HG03045 (cell line): ENCODE measurements around the gene B4GAT1.
"Not testable (repeated sequence)": the region's sequence is repeated elsewhere in the genome, so short reads cannot be mapped to it uniquely, and the experiment has no call there.

Source experiments
- ATAC-seq: cut with Tn5 transposase; IDR thresholded peaks from one replicate; pipeline ENCODE4 v1.9.1; 2021; ENCODE audit warnings: mild to moderate bottlenecking, moderate library complexity; ENCODE audit not compliant: unreplicated experiment

B4GAT1 gene

GRCh38 chr11:66311965-66312548 lies 35.4 kb downstream of the B4GAT1 start:
- peak; percentile 66 for ATAC-seq

- ATAC-seq, result no peak
These were observed 35.9 kb downstream of the B4GAT1 start for GRCh38 chr11:66311470-66311964.

DNA sequence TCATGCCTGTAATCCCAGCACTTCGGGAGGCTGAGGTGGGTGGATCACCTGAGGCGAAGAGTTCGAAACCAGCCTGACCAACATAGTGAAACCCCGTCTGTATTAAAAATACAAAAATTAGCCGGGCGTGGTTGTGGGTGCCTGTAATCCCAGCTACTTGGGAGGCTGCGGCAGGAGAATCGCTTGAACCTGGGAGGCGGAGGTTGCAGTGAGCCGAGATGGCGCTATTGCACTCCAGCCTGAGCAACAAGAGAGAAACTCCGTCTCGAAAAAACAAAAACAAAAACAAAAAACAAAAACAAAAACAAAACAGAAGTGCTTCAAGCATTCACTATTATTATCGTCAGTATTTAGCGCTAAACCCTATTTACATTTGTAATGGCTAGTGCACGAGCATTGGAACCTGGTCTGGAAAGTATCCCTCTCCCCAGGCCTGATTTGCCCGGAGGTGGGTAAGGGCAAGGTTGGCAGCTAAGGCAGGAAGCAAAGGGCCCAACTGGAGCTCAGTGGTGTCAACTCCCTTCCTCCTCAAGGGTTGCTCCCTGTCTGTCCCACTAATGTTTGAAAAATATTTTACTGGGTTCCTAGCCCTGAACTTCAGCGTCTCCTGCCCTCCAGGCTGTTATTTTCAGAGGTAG lies 36.5 kb downstream of the B4GAT1 start:
- ATAC-seq, result not testable (repeated sequence)

DNA sequence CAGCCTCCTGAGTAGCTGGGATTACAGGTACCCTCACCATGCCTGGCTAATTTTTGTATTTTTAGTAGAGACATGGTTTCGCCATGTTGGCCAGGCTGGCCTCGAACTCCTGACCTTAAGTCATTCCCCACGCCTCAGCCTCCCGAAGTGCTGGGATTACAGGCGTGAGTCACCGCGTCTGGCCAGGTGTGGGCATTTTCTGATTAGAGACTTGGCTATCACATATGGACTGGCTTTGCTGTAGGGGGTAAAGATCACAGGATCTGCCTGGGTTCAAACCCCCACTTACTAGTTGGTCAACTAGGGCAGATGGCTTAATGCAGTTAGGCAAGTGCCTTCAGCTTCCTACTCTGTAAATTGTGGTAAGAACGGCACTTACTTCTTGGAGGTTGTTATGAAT lies 37.1 kb downstream of the B4GAT1 start:
- ATAC-seq, result no peak

DNA sequence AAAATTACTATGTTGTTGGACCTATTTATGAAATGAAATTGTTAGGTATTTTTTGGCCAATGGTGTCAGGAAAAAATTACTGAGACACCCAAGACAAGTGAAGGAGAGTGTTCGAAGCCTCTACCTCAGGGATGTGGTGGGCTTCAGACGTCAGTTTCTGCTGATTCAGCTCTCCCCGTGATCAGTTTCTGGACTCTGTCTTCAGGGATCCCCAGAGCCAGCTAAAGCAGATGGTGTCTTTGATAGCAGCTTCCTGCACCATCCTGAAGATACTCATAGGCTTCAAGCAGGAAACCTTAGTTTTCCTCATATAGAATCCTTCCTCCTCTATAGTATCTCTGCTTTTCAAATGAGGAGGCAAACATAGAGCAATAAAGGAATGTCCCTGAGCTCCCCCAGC lies 38.0 kb downstream of the B4GAT1 start:
- no peak for ATAC-seq

GRCh38 chr11:66302656-66303055 lies 44.8 kb downstream of the B4GAT1 start:
- ATAC-seq, result no peak

GRCh38 chr11:66299186-66299585 lies 48.2 kb downstream of the B4GAT1 start:
- ATAC-seq, result no peak

GRCh38 chr11:66297610-66298009 lies 49.8 kb downstream of the B4GAT1 start:
- no peak for ATAC-seq
